Measurements from ENCODE around the gene ME3. TPM values are rescaled to one million over a fixed set of nuclear protein-coding genes. Genes with fewer than 3 reads are reported as not detected.
A peak's percentile ranks its signal among the peaks of the same experiment; 100 is the strongest.

Gene ME3
- total and polyA plus RNA-seq, 7 experiments from 2014 or later, result 0.48 to 13.7 (median 6.4) TPM

- CTCF ChIA-PET, result no interaction called here
- ATAC-seq, result no peak
- Mint-ChIP-seq H3K9me3 (no peaks in the 10 kb centered on the region), H3K27ac (no peak overlapping the region), H3K36me3 (no peaks in the 10 kb centered on the region), H3K27me3 (no peaks in the 10 kb centered on the region), H3K4me3 (no peak overlapping the region), H3K4me1 (peaks cover 0 to 2% (median 0%) of the 10 kb centered on the region in 7 donors)
- Histone ChIP-seq H3K36me3 (ENCODE audit: control insufficient read depth in 2 of 3, insufficient read depth in 3 of 3, low read length in 3 of 3) (no peaks in the 10 kb centered on the region), H3K27ac (ENCODE audit: low read depth, low read length) (no peak overlapping the region), H3K27me3 (ENCODE audit: control insufficient read depth in 2 of 2, insufficient read depth in 2 of 2, low read length in 2 of 2) (no peaks in the 10 kb centered on the region), H3K4me1 (ENCODE audit: control insufficient read depth in 2 of 2, insufficient read depth in 2 of 2, low read length in 2 of 2) (no peaks in the 10 kb centered on the region), H3K4me3 (ENCODE audit: low read length) (no peak overlapping the region), H3K9me3 (ENCODE audit: control insufficient read depth in 2 of 3, low read length in 3 of 3) (no peaks in the 10 kb centered on the region)
- POLR2A ChIA-PET, result no interaction called here
- no peak for DNase-seq
- intact Hi-C loops (cut with micrococcal nuclease), result no loop called here
Measured at GRCh38 chr11:86515297-86516094, 156.9 kb downstream of the ME3 start.

- H3K4me3 ChIP-seq (ENCODE audit: low read length), result no peak overlapping the region
- H3K27ac Mint-ChIP-seq, result no peak overlapping the region
- intact Hi-C loops (cut with micrococcal nuclease), result no loop called here
- no peak for DNase-seq
- H3K4me1 Mint-ChIP-seq, result peaks cover 0 to 2% (median 0%) of the 10 kb centered on the region in 7 donors
- H3K36me3 Mint-ChIP-seq, result no peaks in the 10 kb centered on the region
- no peaks in the 10 kb centered on the region for H3K4me1 ChIP-seq (ENCODE audit: control insufficient read depth in 2 of 2, insufficient read depth in 2 of 2, low read length in 2 of 2)
- no peaks in the 10 kb centered on the region for H3K9me3 Mint-ChIP-seq
- H3K27ac ChIP-seq (ENCODE audit: low read depth, low read length), result no peak overlapping the region
- ChIA-PET CTCF (no interaction called here), POLR2A (no interaction called here)
- H3K36me3 ChIP-seq (ENCODE audit: control insufficient read depth in 2 of 3, insufficient read depth in 3 of 3, low read length in 3 of 3), result no peaks in the 10 kb centered on the region
- H3K27me3 ChIP-seq (ENCODE audit: control insufficient read depth in 2 of 2, insufficient read depth in 2 of 2, low read length in 2 of 2), result no peaks in the 10 kb centered on the region
- no peak overlapping the region for H3K4me3 Mint-ChIP-seq
- ATAC-seq, result peak; percentile 47
- H3K27me3 Mint-ChIP-seq, result no peaks in the 10 kb centered on the region
- H3K9me3 ChIP-seq (ENCODE audit: control insufficient read depth in 2 of 3, low read length in 3 of 3), result no peaks in the 10 kb centered on the region
Measured at GRCh38 chr11:86514453-86514852, 158.0 kb downstream of the ME3 start.

DNA sequence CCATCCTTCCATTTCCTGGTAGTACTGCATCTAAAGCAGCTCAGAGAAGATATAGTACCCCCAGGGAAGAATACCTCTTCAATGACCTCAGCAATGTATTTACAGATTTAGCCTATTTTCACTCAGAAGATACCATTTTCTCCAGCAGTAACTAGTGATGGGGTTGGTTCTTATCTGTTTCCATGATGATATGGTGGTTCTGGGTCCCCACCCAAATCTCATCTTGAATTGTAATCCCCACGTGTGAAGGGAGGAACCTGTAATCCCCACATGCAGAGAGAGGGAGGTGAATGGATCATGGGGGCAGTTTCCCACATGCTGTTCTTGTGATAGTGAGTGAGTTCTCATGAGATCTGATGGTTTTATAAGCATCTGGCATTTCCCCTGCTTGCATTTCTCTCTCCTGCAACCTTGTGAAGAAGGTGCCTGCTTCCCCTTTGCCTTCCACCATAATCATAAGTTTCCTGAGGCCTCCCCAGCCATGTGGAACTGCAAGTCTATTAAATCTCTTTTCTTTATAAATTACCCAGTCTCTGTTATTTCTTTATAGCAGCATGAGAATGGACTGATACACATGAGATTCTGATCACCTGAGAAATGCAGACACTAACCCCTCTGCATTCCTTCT, 158.6 kb downstream of the ME3 start:
- Histone ChIP-seq H3K4me3 (ENCODE audit: low read length) (no peak overlapping the region), H3K27ac (ENCODE audit: low read depth, low read length) (no peak overlapping the region), H3K36me3 (ENCODE audit: control insufficient read depth in 2 of 3, insufficient read depth in 3 of 3, low read length in 3 of 3) (no peaks in the 10 kb centered on the region), H3K9me3 (ENCODE audit: control insufficient read depth in 2 of 3, low read length in 3 of 3) (no peaks in the 10 kb centered on the region), H3K4me1 (ENCODE audit: control insufficient read depth in 2 of 2, insufficient read depth in 2 of 2, low read length in 2 of 2) (no peaks in the 10 kb centered on the region), H3K27me3 (ENCODE audit: control insufficient read depth in 2 of 2, insufficient read depth in 2 of 2, low read length in 2 of 2) (no peaks in the 10 kb centered on the region)
- Mint-ChIP-seq H3K4me3 (no peak overlapping the region), H3K4me1 (peaks cover 0 to 2% (median 0%) of the 10 kb centered on the region in 7 donors), H3K36me3 (no peaks in the 10 kb centered on the region), H3K27me3 (no peaks in the 10 kb centered on the region), H3K27ac (no peak overlapping the region), H3K9me3 (no peaks in the 10 kb centered on the region)
- POLR2A ChIA-PET, result no interaction called here
- intact Hi-C loops (cut with micrococcal nuclease), result no loop called here
- CTCF ChIA-PET, result no interaction called here
- ATAC-seq, result no peak
- DNase-seq, result no peak

- Histone ChIP-seq H3K27me3 (ENCODE audit: control insufficient read depth in 2 of 2, insufficient read depth in 2 of 2, low read length in 2 of 2) (no peaks in the 10 kb centered on the region), H3K4me1 (ENCODE audit: control insufficient read depth in 2 of 2, insufficient read depth in 2 of 2, low read length in 2 of 2) (no peaks in the 10 kb centered on the region), H3K9me3 (ENCODE audit: control insufficient read depth in 2 of 3, low read length in 3 of 3) (no peaks in the 10 kb centered on the region), H3K27ac (ENCODE audit: low read depth, low read length) (no peak overlapping the region), H3K36me3 (ENCODE audit: control insufficient read depth in 2 of 3, insufficient read depth in 3 of 3, low read length in 3 of 3) (no peaks in the 10 kb centered on the region), H3K4me3 (ENCODE audit: low read length) (no peak overlapping the region)
- POLR2A ChIA-PET, result no interaction called here
- DNase-seq (no peak), ATAC-seq (no peak)
- H3K9me3 Mint-ChIP-seq, result no peaks in the 10 kb centered on the region
- intact Hi-C loops (cut with micrococcal nuclease), result no loop called here
- CTCF ChIA-PET, result no interaction called here
- no peaks in the 10 kb centered on the region for H3K27me3 Mint-ChIP-seq
- no peaks in the 10 kb centered on the region for H3K36me3 Mint-ChIP-seq
- peaks cover 0 to 2% (median 0%) of the 10 kb centered on the region in 7 donors for H3K4me1 Mint-ChIP-seq
- no peak overlapping the region for H3K4me3 Mint-ChIP-seq
- H3K27ac Mint-ChIP-seq, result no peak overlapping the region
Measured at GRCh38 chr11:86513138-86513537, 159.3 kb downstream of the ME3 start.

DNA sequence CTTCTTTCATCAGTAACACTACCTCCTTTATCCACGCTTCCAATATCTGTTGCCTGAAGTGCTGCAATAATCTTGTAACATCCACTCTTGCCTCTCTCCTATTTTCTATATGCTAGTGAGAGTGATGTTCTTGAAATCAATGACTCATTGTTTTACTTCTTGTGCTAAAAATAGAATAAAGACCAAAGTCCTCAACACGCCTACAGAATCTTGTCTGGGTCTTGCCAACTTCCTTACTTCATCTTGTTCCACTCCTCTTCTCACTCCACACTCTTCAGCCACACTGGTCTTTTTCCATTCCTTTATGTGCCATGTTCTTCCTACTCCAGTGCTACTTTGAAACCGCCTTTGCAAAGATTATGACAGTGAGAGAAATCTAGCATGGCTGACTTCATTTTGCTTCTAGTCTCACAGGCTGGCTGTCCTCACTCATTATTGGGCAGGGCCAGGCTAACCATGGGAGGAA, 161.3 kb downstream of the ME3 start:
- Histone ChIP-seq H3K27ac (ENCODE audit: low read depth, low read length) (no peak overlapping the region), H3K4me3 (ENCODE audit: low read length) (no peak overlapping the region), H3K4me1 (ENCODE audit: control insufficient read depth in 2 of 2, insufficient read depth in 2 of 2, low read length in 2 of 2) (no peaks in the 10 kb centered on the region), H3K36me3 (ENCODE audit: control insufficient read depth in 2 of 3, insufficient read depth in 3 of 3, low read length in 3 of 3) (no peaks in the 10 kb centered on the region), H3K9me3 (ENCODE audit: control insufficient read depth in 2 of 3, low read length in 3 of 3) (no peaks in the 10 kb centered on the region), H3K27me3 (ENCODE audit: control insufficient read depth in 2 of 2, insufficient read depth in 2 of 2, low read length in 2 of 2) (no peaks in the 10 kb centered on the region)
- intact Hi-C loops (cut with micrococcal nuclease), result no loop called here
- no peaks in the 10 kb centered on the region for H3K36me3 Mint-ChIP-seq
- no peaks in the 10 kb centered on the region for H3K9me3 Mint-ChIP-seq
- H3K27ac Mint-ChIP-seq, result no peak overlapping the region
- no peak overlapping the region for H3K4me3 Mint-ChIP-seq
- H3K27me3 Mint-ChIP-seq, result no peaks in the 10 kb centered on the region
- no peak for ATAC-seq
- POLR2A ChIA-PET, result no interaction called here
- no peak for DNase-seq
- peaks cover 0 to 2% (median 0%) of the 10 kb centered on the region in 7 donors for H3K4me1 Mint-ChIP-seq
- CTCF ChIA-PET, result no interaction called here

- no peak overlapping the region for H3K4me3 Mint-ChIP-seq
- ChIA-PET CTCF (no interaction called here), POLR2A (no interaction called here)
- Histone ChIP-seq H3K4me1 (ENCODE audit: control insufficient read depth in 2 of 2, insufficient read depth in 2 of 2, low read length in 2 of 2) (no peaks in the 10 kb centered on the region), H3K9me3 (ENCODE audit: control insufficient read depth in 2 of 3, low read length in 3 of 3) (no peaks in the 10 kb centered on the region), H3K27me3 (ENCODE audit: control insufficient read depth in 2 of 2, insufficient read depth in 2 of 2, low read length in 2 of 2) (no peaks in the 10 kb centered on the region), H3K27ac (ENCODE audit: low read depth, low read length) (no peak overlapping the region), H3K36me3 (ENCODE audit: control insufficient read depth in 2 of 3, insufficient read depth in 3 of 3, low read length in 3 of 3) (no peaks in the 10 kb centered on the region), H3K4me3 (ENCODE audit: low read length) (no peak overlapping the region)
- no peak for DNase-seq
- intact Hi-C loops (cut with micrococcal nuclease), result no loop called here
- H3K27me3 Mint-ChIP-seq, result no peaks in the 10 kb centered on the region
- peaks cover 0 to 2% (median 0%) of the 10 kb centered on the region in 7 donors for H3K4me1 Mint-ChIP-seq
- no peak overlapping the region for H3K27ac Mint-ChIP-seq
- no peaks in the 10 kb centered on the region for H3K36me3 Mint-ChIP-seq
- H3K9me3 Mint-ChIP-seq, result no peaks in the 10 kb centered on the region
- no peak for ATAC-seq
Measured at GRCh38 chr11:86510674-86511073, 161.7 kb downstream of the ME3 start.

DNA sequence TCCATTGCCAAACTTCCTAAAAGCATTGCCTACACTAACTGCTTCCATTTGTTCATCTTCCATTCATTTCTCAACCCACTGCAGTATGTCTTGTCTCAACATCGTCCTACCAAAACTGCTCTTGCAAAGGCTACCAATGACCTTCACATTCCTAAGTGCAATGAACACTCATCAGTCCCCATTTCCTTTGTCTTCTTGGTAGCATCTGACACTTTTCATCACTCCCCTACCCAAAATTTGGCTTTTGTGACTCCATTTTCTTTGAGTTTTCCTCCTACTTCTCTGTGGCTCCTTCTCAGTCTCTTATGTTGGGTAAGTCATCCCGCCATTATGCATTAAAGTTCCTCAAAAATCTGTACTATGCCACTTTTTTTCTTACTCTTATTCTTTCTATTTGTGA, 162.3 kb downstream of the ME3 start:
- H3K27me3 Mint-ChIP-seq, result no peaks in the 10 kb centered on the region

More for the DNA sequence above, 162.3 kb downstream of the ME3 start:
- ChIA-PET CTCF (interaction anchor here (0.6 kb wide), 1 partner anchor 12 kb away, joined by 3 read pairs; no protein-coding TSS in a partner anchor), POLR2A (no interaction called here)
- Histone ChIP-seq H3K4me1 (ENCODE audit: control insufficient read depth in 2 of 2, insufficient read depth in 2 of 2, low read length in 2 of 2) (no peaks in the 10 kb centered on the region), H3K4me3 (ENCODE audit: low read length) (no peak overlapping the region), H3K27ac (ENCODE audit: low read depth, low read length) (no peak overlapping the region), H3K36me3 (ENCODE audit: control insufficient read depth in 2 of 3, insufficient read depth in 3 of 3, low read length in 3 of 3) (no peaks in the 10 kb centered on the region), H3K9me3 (ENCODE audit: control insufficient read depth in 2 of 3, low read length in 3 of 3) (no peaks in the 10 kb centered on the region), H3K27me3 (ENCODE audit: control insufficient read depth in 2 of 2, insufficient read depth in 2 of 2, low read length in 2 of 2) (no peaks in the 10 kb centered on the region)
- no peak overlapping the region for H3K27ac Mint-ChIP-seq
- peaks cover 0 to 2% (median 0%) of the 10 kb centered on the region in 7 donors for H3K4me1 Mint-ChIP-seq
- H3K4me3 Mint-ChIP-seq, result no peak overlapping the region
- ATAC-seq (no peak), DNase-seq (no peak)
- intact Hi-C loops (cut with micrococcal nuclease), result no loop called here
- H3K36me3 Mint-ChIP-seq, result no peaks in the 10 kb centered on the region
- no peaks in the 10 kb centered on the region for H3K9me3 Mint-ChIP-seq

All from naive thymus-derived CD4-positive, alpha-beta T cell (primary cell).